Spleen (tissue), 7 donors: Measurements from ENCODE around the gene MAP1LC3A.

Source experiments
- CTCF ChIP-seq, 11 experiments: fragments of 200-600 bp in 7 of 11; fragments of 450-650 bp in 4 of 11; sonication (generic) in 4 of 11; IDR thresholded peaks in 8 of 11; conservative IDR thresholded peaks in 3 of 11; 1 replicate in 7 of 11; 2 replicates in 4 of 11; pipeline versions ENCODE4 v1.4.0 to v1.8.0; 2016 to 2021; ENCODE audit warnings: antibody characterized with exemption in 11 of 11, inconsistent platforms in 4 of 11, mild to moderate bottlenecking in 1 of 11
- POLR2A ChIP-seq, 3 donors: fragments of 450-650 bp; IDR thresholded peaks; one replicate each; pipeline ENCODE4 v1.5.1; 2017; ENCODE audit warnings: antibody characterized with exemption in 3 of 3, mild to moderate bottlenecking in 1 of 3
- POLR2AphosphoS5 ChIP-seq, 3 donors: sonication (generic); formaldehyde crosslinking; IDR thresholded peaks; one replicate each; pipeline ENCODE4 v1.5.1; 2017; ENCODE audit warnings: antibody characterized with exemption in 3 of 3
- donor health status: DM: no; HTN: no; CAD: no; lungs with moderate emphysema.
- donor health status: DM: no; HTN: no; CAD: no.
- donor health status: DM: no; HTN: no; CAD: no.

- TF ChIP-seq CTCF (IDR thresholded peaks at IDR 0.05 in 8 of 11, conservative IDR thresholded peaks at IDR 0.05 in 3 of 11) (no peak), POLR2A (IDR thresholded peaks at IDR 0.05) (no peak), POLR2AphosphoS5 (IDR thresholded peaks at IDR 0.05) (no peak)
Measured at GRCh38 chr20:34531608-34532265, 26.8 kb upstream of the MAP1LC3A start.
